NCI-H187 (cell line): ENCODE results near the gene OBSL1.

Experiments used
- DNase-seq, 2 experiments: peaks; one replicate each; lab custom pipeline; 2025; lab: John Stamatoyannopoulos, UW

Gene OBSL1

DNA sequence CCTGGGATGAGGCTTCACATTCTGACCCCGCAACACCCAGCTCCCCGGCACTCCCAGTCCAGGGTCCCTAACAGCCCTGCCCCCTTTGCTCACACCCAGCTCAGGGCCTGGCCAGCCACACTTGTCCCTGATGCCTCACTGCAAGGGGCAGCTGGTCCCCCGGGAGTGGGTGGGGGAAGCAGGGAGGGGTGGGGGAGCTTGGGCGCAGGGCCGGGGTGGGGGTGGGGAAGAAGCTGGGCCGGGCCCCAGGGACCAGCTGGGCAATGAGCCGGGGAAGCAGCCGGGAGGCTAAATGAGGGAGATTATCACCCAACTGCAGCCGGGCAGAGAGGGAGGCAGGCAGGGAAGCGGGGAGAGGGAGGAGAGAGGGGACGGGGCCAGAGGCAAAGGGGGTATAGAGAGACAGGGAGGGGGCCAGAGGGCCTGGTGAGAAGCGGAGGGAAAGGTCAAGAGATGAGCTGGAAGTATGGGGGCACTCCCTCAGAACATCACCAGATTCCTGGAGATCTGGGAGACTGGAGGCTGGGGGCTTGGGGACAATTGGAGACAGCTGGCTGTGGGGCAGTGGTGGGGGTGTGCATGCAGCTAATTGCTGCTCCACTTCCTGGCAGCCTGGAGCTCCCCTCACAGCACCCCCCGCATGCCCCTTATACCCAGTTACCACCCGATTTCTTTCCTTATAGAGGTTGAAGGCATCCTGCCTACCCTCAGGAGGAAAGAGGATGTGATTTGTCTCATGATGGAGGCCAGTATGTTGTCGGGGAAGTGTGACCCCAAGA lies 59.6 kb downstream of the OBSL1 start:
- no peak for DNase-seq

DNA sequence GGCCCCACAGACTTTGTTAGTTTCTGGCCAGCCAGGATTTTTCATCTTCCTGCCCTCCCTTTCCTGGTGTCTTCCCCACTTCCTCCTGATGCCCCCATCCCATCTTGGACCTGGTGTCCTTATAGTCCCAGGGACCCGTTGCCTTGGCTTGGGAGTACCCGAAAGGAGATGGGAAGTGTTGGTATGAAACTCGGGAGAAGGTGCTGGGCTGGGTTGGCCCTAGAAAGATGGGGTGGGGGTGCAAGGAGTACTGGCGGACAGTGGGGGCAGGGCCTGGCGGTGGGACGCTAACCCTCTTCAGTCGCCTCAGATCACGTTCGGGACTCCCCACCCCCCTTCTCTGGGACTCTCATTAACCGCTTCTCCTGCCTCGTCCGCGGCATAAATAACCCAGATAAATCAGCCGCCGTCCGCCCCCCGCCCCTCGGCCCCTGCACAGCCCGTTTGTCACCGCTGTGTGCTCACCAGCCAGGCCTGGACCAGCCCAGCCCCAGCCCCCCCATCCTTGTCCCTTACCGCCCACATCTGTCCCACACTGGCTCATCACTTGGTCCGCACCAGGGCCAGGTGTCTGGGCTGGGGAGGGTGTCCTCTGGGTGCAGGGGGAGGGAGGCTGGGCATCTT lies 60.7 kb downstream of the OBSL1 start:
- DNase-seq: no peak

DNA sequence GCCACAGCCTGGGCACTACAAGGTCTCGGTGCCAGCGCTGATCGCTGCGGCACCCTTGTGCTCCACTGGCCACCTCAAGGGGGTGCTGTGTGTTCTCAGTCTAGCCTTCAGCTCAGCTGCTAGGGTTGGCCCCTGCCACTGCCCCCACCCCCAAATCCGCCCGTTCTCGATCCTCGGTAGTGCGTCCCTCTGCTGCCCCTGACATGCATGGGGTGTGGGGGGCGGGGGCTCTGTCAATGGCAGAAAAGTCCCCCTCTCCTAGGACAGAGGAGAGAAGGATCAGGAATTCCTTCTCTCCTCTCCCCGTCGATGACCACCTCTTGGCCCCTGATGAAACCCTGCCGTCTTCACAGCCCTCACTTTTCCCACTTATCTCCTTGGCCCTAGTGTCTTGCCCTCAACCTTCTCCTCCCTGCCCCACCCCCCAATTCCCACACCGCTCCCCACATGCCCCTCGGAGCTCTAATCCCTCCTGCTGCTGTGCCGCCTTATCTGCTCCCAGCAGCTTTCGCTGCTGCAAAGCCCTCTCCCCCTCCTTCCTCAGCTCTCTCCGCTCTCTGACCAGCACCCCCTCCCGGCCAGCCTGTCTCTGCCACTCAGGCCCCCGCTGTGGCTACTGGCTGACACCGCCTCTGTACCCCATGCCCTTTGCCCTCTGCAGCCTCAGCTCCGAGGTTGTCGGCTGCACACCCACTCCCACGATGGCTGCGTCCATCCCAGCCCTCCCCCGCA lies 61.4 kb downstream of the OBSL1 start:
- no peak for DNase-seq

DNA sequence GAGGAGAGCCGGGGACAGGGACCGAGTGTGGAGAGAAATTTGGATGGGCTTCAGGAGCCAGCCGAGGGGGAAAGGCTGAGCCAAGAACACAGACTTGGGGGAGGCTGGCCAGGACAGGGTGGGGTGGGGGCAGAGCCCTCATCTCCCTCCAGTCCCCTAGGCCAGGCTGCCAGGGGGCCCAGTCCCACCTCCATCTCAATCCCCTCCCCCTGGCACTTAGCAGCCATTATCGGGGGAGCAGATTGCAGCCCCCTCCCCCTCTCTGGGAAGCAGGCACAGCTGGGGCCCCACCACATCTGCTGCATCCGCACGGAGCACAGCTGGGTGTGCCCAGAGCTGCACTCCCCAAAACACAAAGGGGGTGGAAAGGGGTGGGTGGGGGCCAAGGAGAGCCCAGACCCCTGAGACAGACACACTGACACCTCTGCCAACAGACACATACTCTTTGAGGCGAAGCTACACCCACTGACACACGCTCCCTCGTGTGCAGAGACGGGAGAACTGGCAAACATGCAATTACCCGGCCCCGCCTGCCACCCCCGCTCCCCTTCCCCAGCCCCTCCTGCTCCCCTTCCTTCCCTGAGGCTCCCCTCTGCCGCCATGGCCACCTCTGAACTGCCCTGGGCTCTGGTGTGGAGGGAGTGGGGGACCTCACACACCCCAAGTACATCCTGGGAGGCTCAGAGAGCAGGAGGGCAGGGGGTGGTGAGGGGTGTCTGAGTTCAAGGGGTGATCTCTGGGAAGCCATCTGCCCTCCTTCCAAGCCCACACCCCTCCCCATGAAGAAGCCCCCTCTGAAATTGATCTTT lies 62.2 kb downstream of the OBSL1 start:
- DNase-seq: no peak

DNA sequence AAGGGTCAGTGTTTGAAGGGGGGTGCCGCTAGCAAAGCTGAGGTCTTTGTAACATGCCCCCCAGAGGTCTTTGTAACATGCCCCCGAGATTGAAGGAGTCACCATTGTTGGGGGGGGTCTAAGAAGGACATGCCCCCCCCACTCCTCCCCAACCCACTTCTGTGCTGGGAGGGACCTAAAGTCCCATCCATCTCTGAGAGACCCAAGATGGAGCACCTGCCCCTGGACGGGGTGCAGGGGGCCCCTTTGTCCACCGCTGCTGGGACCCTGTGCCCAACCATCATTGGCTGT lies 63.0 kb downstream of the OBSL1 start:
- no peak for DNase-seq

DNA sequence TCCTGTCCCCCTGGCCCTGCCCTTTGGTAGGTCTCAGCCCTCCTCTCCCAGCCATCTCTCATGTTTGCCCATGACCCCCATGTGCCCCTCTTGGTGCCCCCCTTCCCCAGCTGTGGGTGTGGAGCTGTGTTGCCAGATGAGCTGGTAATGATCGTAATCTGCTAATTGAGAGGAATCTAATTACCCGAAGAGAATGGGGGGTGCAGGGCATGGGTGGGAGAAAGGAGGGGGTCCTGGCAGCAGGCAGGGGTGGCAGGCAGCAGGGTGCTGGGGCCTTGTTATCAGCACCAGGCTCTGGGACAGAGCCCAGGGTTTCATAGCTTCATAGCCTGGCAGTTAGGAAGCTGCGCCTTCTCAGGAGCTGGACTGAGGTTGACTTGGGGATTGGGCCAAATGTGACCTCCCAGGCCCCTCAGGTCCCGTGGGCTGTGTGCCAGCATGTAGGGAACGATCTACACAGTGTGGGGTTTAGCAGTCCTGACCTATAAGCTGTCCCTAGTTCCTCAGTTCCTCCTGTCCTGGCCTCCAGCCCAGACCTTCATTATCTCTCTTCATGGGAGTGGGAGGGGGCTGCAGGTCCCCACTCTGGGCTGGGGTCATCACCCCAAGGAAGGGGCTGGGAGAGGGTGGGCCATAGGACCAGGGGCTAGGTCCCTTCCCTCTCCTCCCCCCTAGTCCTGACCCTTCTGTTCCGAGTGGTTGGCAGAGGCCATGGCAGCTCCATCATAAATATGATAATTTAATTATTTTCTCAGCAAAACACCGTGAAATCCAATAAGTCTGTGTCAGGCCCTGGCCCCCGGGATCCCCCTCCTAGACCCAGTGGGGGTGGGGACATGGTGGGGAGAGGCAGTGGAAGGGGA lies 63.5 kb downstream of the OBSL1 start:
- no peak for DNase-seq

DNA sequence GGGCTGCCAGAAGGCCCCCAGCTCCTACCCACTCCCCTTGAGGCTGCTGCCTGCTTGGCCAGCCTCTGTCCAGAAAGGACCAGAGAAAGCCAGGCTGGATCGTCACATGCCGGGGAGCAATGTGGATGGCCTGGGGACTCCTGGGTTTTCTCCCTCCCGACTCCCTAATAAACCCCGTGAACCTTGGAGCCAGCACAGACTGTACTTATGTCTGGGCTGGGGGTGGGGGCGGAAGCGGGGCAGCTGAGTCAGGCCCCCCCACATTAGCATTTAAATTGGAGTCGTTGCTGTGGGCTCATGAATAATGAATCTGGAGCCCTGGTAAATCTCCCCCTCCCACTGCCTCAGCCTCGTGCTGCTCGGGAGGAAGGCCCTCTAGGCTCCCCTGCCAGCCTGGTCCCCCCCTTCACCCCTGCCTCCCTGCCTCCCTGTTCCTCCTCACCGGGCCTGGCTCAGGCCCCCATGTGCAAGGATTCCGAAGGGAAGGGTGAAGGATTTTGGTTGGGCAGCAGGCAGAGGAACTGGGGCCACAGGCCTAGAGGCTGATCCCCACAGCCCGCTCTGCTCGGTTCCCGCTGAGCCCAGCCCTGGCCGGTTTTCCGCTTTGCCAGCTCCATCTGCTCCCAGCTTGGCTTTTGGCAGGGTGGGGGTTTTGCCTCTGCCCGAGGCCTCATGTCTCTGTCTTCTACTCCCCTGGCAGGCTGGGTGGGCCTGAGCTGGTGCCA lies 64.4 kb downstream of the OBSL1 start:
- no peak for DNase-seq

DNA sequence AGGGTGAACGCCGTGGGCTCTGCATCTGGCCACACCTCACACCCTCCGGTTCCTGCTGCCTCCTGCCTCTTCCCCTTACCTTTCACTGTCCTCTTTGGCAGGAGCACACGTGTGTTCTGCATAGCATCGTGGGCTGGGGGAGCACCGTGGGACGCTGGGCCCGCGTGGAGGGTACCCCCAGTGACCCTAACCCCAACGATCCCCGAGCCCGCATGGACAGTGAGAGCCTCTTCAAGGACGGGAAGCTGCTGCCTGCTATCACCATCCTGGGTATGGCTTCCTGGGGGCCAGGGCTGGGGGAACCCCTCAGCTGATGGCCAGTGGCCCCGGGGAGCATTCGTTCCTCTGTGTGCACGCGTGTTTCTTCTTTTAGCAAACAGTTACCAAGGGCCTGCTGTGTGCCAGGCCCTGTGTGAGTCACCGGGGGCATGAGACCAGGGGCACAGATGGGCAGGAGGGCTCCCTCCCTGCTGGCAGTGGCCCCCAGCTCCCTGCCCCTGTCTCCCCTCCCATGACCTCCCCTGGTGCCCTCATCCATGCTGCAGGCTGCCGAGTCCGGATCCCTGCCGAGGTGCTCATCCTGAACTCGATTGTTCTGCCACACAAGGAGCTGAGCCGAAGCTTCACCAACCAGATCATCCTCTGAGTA lies 65.1 kb downstream of the OBSL1 start:
- DNase-seq: no peak

DNA sequence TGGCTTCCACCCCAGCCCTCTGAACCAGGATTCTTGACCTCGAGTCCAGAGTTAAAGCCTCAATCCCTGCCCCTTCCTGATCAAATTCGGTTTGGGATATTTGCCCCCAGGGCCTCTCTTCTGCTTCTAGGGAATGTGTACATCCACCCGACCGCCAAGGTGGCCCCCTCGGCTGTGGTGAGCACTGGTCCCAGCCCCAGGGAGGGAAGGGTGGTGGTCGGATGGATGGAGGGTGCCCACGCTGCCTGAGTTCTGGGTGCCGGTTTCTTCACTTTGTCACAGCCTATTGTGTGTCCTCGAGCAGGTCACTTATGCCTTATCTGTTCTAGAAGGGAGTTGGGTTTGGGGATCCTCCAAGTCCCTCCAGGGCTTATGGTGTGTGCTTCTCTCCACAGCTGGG lies 65.8 kb downstream of the OBSL1 start:
- DNase-seq: no peak

DNA sequence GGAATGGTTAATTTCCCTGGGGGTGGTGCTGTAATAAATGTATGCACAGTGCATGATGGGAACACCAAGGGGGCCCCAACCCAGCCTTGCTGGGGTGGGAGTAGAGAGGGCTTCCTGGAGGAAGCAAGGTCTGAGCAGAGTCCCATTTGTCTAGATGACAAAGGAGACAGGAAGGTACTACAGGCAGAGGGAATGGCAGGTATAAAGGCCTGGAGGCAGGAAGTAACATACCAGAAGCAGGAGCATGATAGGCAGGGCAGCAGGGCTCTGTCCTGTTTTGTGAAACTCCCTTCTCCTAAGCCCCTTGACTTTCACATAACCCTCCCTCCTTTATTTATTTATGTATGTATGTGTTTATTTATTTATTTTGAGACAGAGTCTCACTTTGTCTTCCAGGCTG lies 68.7 kb downstream of the OBSL1 start:
- no peak for DNase-seq

DNA sequence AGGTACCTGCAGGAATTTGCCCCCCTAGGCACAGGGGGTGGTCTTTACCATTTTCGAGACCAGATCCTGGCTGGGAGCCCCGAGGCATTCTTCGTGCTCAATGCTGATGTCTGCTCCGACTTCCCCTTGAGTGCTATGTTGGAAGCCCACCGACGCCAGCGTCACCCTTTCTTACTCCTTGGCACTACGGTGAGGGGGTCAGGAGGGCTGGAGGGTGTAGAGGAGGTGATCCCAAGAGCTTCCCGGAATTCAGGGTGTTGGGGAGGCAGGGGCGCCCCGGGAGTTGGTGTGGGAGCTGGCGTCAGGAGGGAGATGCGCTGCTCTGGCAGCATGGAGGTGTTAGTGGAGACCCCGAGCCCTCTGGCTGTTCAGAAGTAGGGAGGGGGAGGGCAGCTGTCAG lies 69.5 kb downstream of the OBSL1 start:
- no peak for DNase-seq
